GM12878 (cell line): ENCODE data around the gene PTPN13. TPM values are rescaled to one million over a fixed set of nuclear protein-coding genes. Genes with fewer than 3 reads are reported as not detected.

ENCODE experiments used
- ATAC-seq: fragments of 200-7000 bp; cut with Tn5 transposase; 3 replicates; pipeline ENCODE4 v1.9.1; 2020; ENCODE audit warnings: mild to moderate bottlenecking, moderate library complexity
- BruUV-seq: library from RNA; stranded (reverse); fragments of 400-500 nt; replicated peaks from 2 replicates; lab custom pipeline; 2021; lab: Mats Ljungman, UMichigan
- CTCF ChIA-PET: fragments of 300-600 bp; sonication (Branson Sonifier 250); formaldehyde crosslinking; extraction: SDS; loops from one replicate; lab custom pipeline; 2021; ENCODE audit warnings: inconsistent platforms; lab: Yijun Ruan, JAX
- POLR2A ChIA-PET: fragments of 350-600 bp; formaldehyde crosslinking; extraction: SDS; loops from one replicate; lab custom pipeline; 2021; ENCODE audit warnings: inconsistent platforms; lab: Charles Lee
- RAD21 ChIA-PET: fragments of 300-600 bp; sonication (Branson Sonifier 250); formaldehyde crosslinking; loops from one replicate; lab custom pipeline; 2023; ENCODE audit warnings: antibody characterized with exemption; ENCODE audit not compliant: unreplicated experiment; lab: Charles Lee
- SMC1A ChIA-PET: fragments of 300-600 bp; sonication (Branson Sonifier 250); formaldehyde crosslinking; loops from one replicate; lab custom pipeline; 2023; ENCODE audit not compliant: unreplicated experiment, uncharacterized antibody; lab: Charles Lee
- DNase-seq: peaks from one replicate; pipeline ENCODE4 v3.0.0-alpha.2; 2011; ENCODE audit warnings: low read depth, low spot score
- FAIRE-seq: peaks from 3 replicates; lab custom pipeline; 2011; peaks lifted over from hg19 to GRCh38; lab: Jason Lieb, UNC
- H2AFZ ChIP-seq: 2 replicates; pipeline ENCODE4 v1.6.0; 2011; ENCODE audit warnings: low read depth, low read length, control low read depth; ENCODE audit not compliant: control insufficient read depth
- H3K27ac ChIP-seq: 2 replicates; pipeline ENCODE4 v1.5.1; 2011; ENCODE audit warnings: control low read depth; ENCODE audit not compliant: control insufficient read depth, insufficient read depth
- H3K27me3 ChIP-seq, 2 experiments: replicated peaks in 1 of 2; 2 replicates each; pipeline versions ENCODE4 v1.6.0 to v1.6.1; 2011; ENCODE audit warnings: low read length in 1 of 2; ENCODE audit not compliant: control insufficient read depth in 2 of 2, insufficient read depth in 2 of 2
- H3K36me3 ChIP-seq, 2 experiments: 2 replicates each; pipeline ENCODE4 v1.5.1; 2011; ENCODE audit warnings: low read length in 1 of 2; ENCODE audit not compliant: control insufficient read depth in 2 of 2, insufficient read depth in 2 of 2
- H3K4me1 ChIP-seq: 2 replicates; pipeline ENCODE4 v1.6.1; 2011; ENCODE audit warnings: mild to moderate bottlenecking, low read length, moderate library complexity, mixed read lengths; ENCODE audit not compliant: control insufficient read depth, insufficient read depth
- H3K4me2 ChIP-seq: 2 replicates; pipeline ENCODE4 v1.6.0; 2011; ENCODE audit warnings: control low read depth; ENCODE audit not compliant: control insufficient read depth, insufficient read depth
- H3K4me3 ChIP-seq: fragments of 200-600 bp; sonication (generic); 2 replicates; pipeline ENCODE4 v1.5.1; 2016
- H3K79me2 ChIP-seq: 2 replicates; pipeline ENCODE4 v1.6.0; 2011; ENCODE audit warnings: low read length; ENCODE audit not compliant: control insufficient read depth, insufficient read depth
- H3K9ac ChIP-seq: 2 replicates; pipeline ENCODE4 v1.8.0; 2011; ENCODE audit warnings: low read length, control low read depth, mixed read lengths; ENCODE audit not compliant: control insufficient read depth, insufficient read depth
- H3K9me3 ChIP-seq: replicated peaks from 3 replicates; pipeline ENCODE4 v1.5.1; 2011; ENCODE audit warnings: mild to moderate bottlenecking, low read length; ENCODE audit not compliant: control insufficient read depth, insufficient read depth
- H4K20me1 ChIP-seq: 2 replicates; pipeline ENCODE4 v1.6.0; 2011; ENCODE audit not compliant: control insufficient read depth, insufficient read depth
- BHLHE40 ChIP-seq, 2 experiments: fragments of 450-650 bp in 1 of 2; IDR thresholded peaks; 2 replicates each; pipeline ENCODE4 v1.6.1; 2011 to 2017; ENCODE audit warnings: low read depth in 2 of 2, borderline replicate concordance in 1 of 2, improper control_type of control experiment in 1 of 2, low read length in 1 of 2, mild to moderate bottlenecking in 1 of 2
- EED ChIP-seq: sonication (generic); IDR thresholded peaks from 2 replicates; pipeline ENCODE4 v1.6.1; 2016; ENCODE audit warnings: antibody characterized with exemption, low read depth
- LARP7 ChIP-seq: fragments of 450-650 bp; IDR thresholded peaks from 2 replicates; pipeline ENCODE4 v1.6.1; 2017; ENCODE audit warnings: mild to moderate bottlenecking
- NFIC ChIP-seq: IDR thresholded peaks from 2 replicates; pipeline ENCODE4 v1.6.1; 2012; ENCODE audit warnings: low read depth, mild to moderate bottlenecking, inconsistent platforms, low read length, moderate library complexity
- RBBP5 ChIP-seq: fragments of 200-600 bp; sonication (generic); conservative IDR thresholded peaks from 2 replicates; pipeline ENCODE4 v1.6.1; 2016
- RUNX3 ChIP-seq: IDR thresholded peaks from 2 replicates; pipeline ENCODE4 v1.6.1; 2012; ENCODE audit warnings: low read length, inconsistent platforms
- ZNF217 ChIP-seq: fragments of 450-650 bp; IDR thresholded peaks from 2 replicates; pipeline ENCODE4 v1.6.1; 2017; ENCODE audit warnings: antibody characterized with exemption, mild to moderate bottlenecking
- WGBS: methylation state at CpG from one replicate; pipeline ENCODE4 v1.1.6; 2016; ENCODE audit warnings: low lambda C conversion rate; ENCODE audit not compliant: insufficient replicate concordance, insufficient coverage; ENCODE audit errors: missing lambda C conversion rate; 5-methylcytosine and 5-hydroxymethylcytosine counted together
- in situ Hi-C: fragments of 300-500 bp; cut with MboI; formaldehyde crosslinking; loops from 9 replicates; pipeline ENCODE4 v1.14.3; 2018; ENCODE audit warnings: mixed read lengths
- intact Hi-C: fragments of 100-400 bp; cut with micrococcal nuclease; formaldehyde crosslinking; loops from one replicate; pipeline ENCODE4 v1.14.2; 2022; ENCODE audit not compliant: unreplicated experiment
- polyA plus RNA-seq, 11 experiments: library from polyadenylated mRNA; depleted of rRNA in 4 of 11; unstranded in 6 of 11; stranded (reverse) in 5 of 11; fragments of >200 nt; fragmentation: Nextera tagmentation in 4 of 11; fragmentation: Illumina TruSeq in 1 of 11; extraction: Ambion mirVana in 4 of 11; extraction: Trizol in 1 of 11; gene quantifications; 1 replicate in 1 of 11; 2 replicates in 10 of 11; pipeline versions ENCODE4 v1.2.1 to v1.2.3, GENCODE V29; 2011 to 2016; ENCODE audit warnings: inconsistent platforms in 2 of 11, missing spikeins in 2 of 11, low read depth in 1 of 11
- total RNA-seq, 4 experiments: library from RNA; depleted of rRNA in 3 of 4; stranded (reverse); fragments of >200 nt in 3 of 4; fragmentation: Illumina TruSeq in 1 of 4; extraction: Trizol in 1 of 4; gene quantifications; 2 replicates each; pipeline versions ENCODE4 v1.2.1 to v1.2.3, GENCODE V29; 2013 to 2021
- TF ChIP-seq, protein P1 (sequence below): fragments of 450-650 bp; IDR thresholded peaks from 2 replicates; pipeline ENCODE4 v1.6.1; 2016; ENCODE audit warnings: mild to moderate bottlenecking, moderate library complexity, borderline replicate concordance

PTPN13 gene
- total and polyA plus RNA-seq, 10 of the 15 experiments (the other 5 are each of a cell fraction or from before 2014, with no cell fraction given): 8.5 to 69.4 (median 33.9) TPM

- intact Hi-C loops (loop anchor here (5.0 kb wide), 1 partner anchor 258 kb away; no protein-coding TSS in a partner anchor), in situ Hi-C loops (no loop called here)
- RAD21 ChIA-PET: interaction anchor here (0.8 to 1.2 kb wide), 4 partner anchors 160 to 257 kb away, joined by 3 to 4 read pairs (median 3); partner anchors contain the start of gene PTPN13
- SMC1A ChIA-PET: interaction anchor here (1.0 to 1.3 kb wide), 4 partner anchors 23 to 257 kb away, joined by 3 to 4 read pairs (median 4); no protein-coding TSS in a partner anchor
- H3K36me3 ChIP-seq: no peaks in the 10 kb centered on the region; a peak in 1 of 4 replicates
- no peak overlapping the region for H3K4me3 ChIP-seq
- H3K4me2 ChIP-seq: no peak overlapping the region
- TF ChIP-seq NFIC (peak; percentile 32; the same call in 1 of the 2 replicates), ZNF217 (no peak), RUNX3 (peak; percentile 45; the same call in 1 of the 2 replicates), EED (no peak)
- no peaks in the 10 kb centered on the region for H3K79me2 ChIP-seq
- H3K27ac ChIP-seq: no peak overlapping the region
- no peak for FAIRE-seq
- H3K9ac ChIP-seq: no peak overlapping the region
- WGBS: 2% methylated on average over 2 of the region's 2 CpGs
- peak; percentile 89 for ATAC-seq
- H3K27me3 ChIP-seq: no peaks in the 10 kb centered on the region
- POLR2A ChIA-PET: interaction anchor here (0.5 to 0.6 kb wide), 2 partner anchors 49 to 455 kb away, joined by 3 read pairs; no protein-coding TSS in a partner anchor
- no peaks in the 10 kb centered on the region for H3K9me3 ChIP-seq
- H2AFZ ChIP-seq: no peak overlapping the region
- H3K4me1 ChIP-seq: no peaks in the 10 kb centered on the region
- CTCF ChIA-PET: interaction anchor here (1.0 to 1.3 kb wide), 4 partner anchors 8 to 257 kb away, joined by 3 read pairs; no protein-coding TSS in a partner anchor
- no peaks in the 10 kb centered on the region for H4K20me1 ChIP-seq
- DNase-seq: no peak
- BruUV-seq: no TSS peak
Measured at GRCh38 chr4:86755388-86755787, 161.3 kb downstream of the PTPN13 start.

- intact Hi-C loops: loop anchor here (5.0 kb wide), 1 partner anchor 260 kb away; no protein-coding TSS in a partner anchor
- TF ChIP-seq LARP7: no peak
- TF ChIP-seq BHLHE40 (IDR thresholded peaks at IDR 0.05; ENCODE audit: borderline replicate concordance in 1 of 2, low read depth in 2 of 2, low read length in 1 of 2): peak in 1 of 2 experiments; percentile 26; a peak in 1 of 4 replicates
- no peak for TF ChIP-seq RBBP5
- TF ChIP-seq, protein P1, sequence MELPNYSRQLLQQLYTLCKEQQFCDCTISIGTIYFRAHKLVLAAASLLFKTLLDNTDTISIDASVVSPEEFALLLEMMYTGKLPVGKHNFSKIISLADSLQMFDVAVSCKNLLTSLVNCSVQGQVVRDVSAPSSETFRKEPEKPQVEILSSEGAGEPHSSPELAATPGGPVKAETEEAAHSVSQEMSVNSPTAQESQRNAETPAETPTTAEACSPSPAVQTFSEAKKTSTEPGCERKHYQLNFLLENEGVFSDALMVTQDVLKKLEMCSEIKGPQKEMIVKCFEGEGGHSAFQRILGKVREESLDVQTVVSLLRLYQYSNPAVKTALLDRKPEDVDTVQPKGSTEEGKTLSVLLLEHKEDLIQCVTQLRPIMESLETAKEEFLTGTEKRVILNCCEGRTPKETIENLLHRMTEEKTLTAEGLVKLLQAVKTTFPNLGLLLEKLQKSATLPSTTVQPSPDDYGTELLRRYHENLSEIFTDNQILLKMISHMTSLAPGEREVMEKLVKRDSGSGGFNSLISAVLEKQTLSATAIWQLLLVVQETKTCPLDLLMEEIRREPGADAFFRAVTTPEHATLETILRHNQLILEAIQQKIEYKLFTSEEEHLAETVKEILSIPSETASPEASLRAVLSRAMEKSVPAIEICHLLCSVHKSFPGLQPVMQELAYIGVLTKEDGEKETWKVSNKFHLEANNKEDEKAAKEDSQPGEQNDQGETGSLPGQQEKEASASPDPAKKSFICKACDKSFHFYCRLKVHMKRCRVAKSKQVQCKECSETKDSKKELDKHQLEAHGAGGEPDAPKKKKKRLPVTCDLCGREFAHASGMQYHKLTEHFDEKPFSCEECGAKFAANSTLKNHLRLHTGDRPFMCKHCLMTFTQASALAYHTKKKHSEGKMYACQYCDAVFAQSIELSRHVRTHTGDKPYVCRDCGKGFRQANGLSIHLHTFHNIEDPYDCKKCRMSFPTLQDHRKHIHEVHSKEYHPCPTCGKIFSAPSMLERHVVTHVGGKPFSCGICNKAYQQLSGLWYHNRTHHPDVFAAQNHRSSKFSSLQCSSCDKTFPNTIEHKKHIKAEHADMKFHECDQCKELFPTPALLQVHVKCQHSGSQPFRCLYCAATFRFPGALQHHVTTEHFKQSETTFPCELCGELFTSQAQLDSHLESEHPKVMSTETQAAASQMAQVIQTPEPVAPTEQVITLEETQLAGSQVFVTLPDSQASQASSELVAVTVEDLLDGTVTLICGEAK: no peak
- RAD21 ChIA-PET: interaction anchor here (0.7 to 1.8 kb wide), 4 partner anchors 38 to 261 kb away, joined by 3 to 7 read pairs (median 4); partner anchors contain the start of gene PTPN13
- BruUV-seq: no TSS peak
- no peak overlapping the region for H3K9ac ChIP-seq
- H3K79me2 ChIP-seq: no peaks in the 10 kb centered on the region
- POLR2A ChIA-PET: interaction anchor here (0.6 kb wide), 1 partner anchor 278 kb away, joined by 3 read pairs; no protein-coding TSS in a partner anchor
- in situ Hi-C loops: no loop called here
- H2AFZ ChIP-seq: no peak overlapping the region
- no peaks in the 10 kb centered on the region for H3K27me3 ChIP-seq
- FAIRE-seq (no peak), DNase-seq (no peak), ATAC-seq (no peak)
- H3K4me1 ChIP-seq: no peaks in the 10 kb centered on the region
- no peak overlapping the region for H3K4me3 ChIP-seq
- WGBS: 0% methylated on average over 3 of the region's 3 CpGs
- CTCF ChIA-PET: interaction anchor here (0.8 to 3.3 kb wide), 4 partner anchors 163 to 263 kb away, joined by 3 to 14 read pairs (median 3); partner anchors contain the start of gene PTPN13
- H3K36me3 ChIP-seq: peaks cover 0 to 1% of the 10 kb centered on the region in 2 experiments; a peak in 1 of 4 replicates
- no peak overlapping the region for H3K4me2 ChIP-seq
- no peaks in the 10 kb centered on the region for H3K9me3 ChIP-seq
- no peaks in the 10 kb centered on the region for H4K20me1 ChIP-seq
- SMC1A ChIA-PET: interaction anchor here (0.6 to 1.3 kb wide), 5 partner anchors 23 to 261 kb away, joined by 3 to 7 read pairs (median 4); no protein-coding TSS in a partner anchor
- no peak overlapping the region for H3K27ac ChIP-seq
Measured at GRCh38 chr4:86757468-86757867, 163.4 kb downstream of the PTPN13 start.
